Large intestine (tissue), 3 donors: ENCODE data around the gene KCNH2. TPM values are rescaled to one million over a fixed set of nuclear protein-coding genes. Genes with fewer than 3 reads are reported as not detected.
A peak's percentile ranks its signal among the peaks of the same experiment; 100 is the strongest.

ENCODE experiments used
- DNase-seq, 2 donors: peaks; one replicate each; pipeline versions ENCODE4 v3.0.0 to v3.0.0-alpha.2; 2013
- H3K27ac ChIP-seq: one replicate; pipeline ENCODE4 v1.5.1; 2013; ENCODE audit warnings: low read length
- H3K27me3 ChIP-seq: 2 replicates; pipeline ENCODE4 v1.6.1; 2013; ENCODE audit warnings: low read length; ENCODE audit not compliant: control insufficient read depth, insufficient read depth
- H3K36me3 ChIP-seq: 2 replicates; pipeline ENCODE4 v1.6.1; 2013; ENCODE audit warnings: low read length; ENCODE audit not compliant: control insufficient read depth, insufficient read depth
- H3K4me1 ChIP-seq: one replicate; pipeline ENCODE4 v1.6.1; 2013; ENCODE audit warnings: low read length; ENCODE audit not compliant: control insufficient read depth, insufficient read depth
- H3K4me3 ChIP-seq: one replicate; pipeline ENCODE4 v1.5.1; 2013; ENCODE audit warnings: low read length
- H3K9me3 ChIP-seq: one replicate; pipeline ENCODE4 v1.6.1; 2013; ENCODE audit warnings: mild to moderate bottlenecking, low read depth, low read length, moderate library complexity; ENCODE audit not compliant: control insufficient read depth
- WGBS: methylation state at CpG from one replicate; pipeline ENCODE4 v1.1.5; 2013; ENCODE audit warnings: low lambda C conversion rate; ENCODE audit not compliant: insufficient coverage; 5-methylcytosine and 5-hydroxymethylcytosine counted together
- polyA plus RNA-seq: library from polyadenylated mRNA; unstranded; fragments of 120-200 nt; gene quantifications from one replicate; pipeline ENCODE4 v1.2.1, GENCODE V29; 2013

KCNH2 gene
- polyA plus RNA-seq, 1 donor = 8.1 TPM

GRCh38 chr7:150996376-150997074, 18.4 kb upstream of the KCNH2 start:
- Histone ChIP-seq H3K4me1 (peaks cover 24% of the 10 kb centered on the region), H3K36me3 (no peaks in the 10 kb centered on the region), H3K27me3 (no peaks in the 10 kb centered on the region), H3K27ac (peak overlapping the region; percentile 51), H3K9me3 (no peaks in the 10 kb centered on the region), H3K4me3 (no peak overlapping the region)
- WGBS = no CpG with 5 or more reads among the region's 31 CpGs
- peak in 1 of 2 donors; percentile 75 for DNase-seq

- Histone ChIP-seq H3K9me3 (peaks cover 4% of the 10 kb centered on the region), H3K36me3 (no peaks in the 10 kb centered on the region), H3K27me3 (no peaks in the 10 kb centered on the region), H3K4me3 (no peak overlapping the region), H3K27ac (no peak overlapping the region), H3K4me1 (peaks cover 24% of the 10 kb centered on the region)
- no CpG with 5 or more reads among the region's 19 CpGs for WGBS
- DNase-seq = no peak
These were observed 16.9 kb upstream of the KCNH2 start for GRCh38 chr7:150994838-150995510.

GRCh38 chr7:150994141-150994837, 16.2 kb upstream of the KCNH2 start:
- Histone ChIP-seq H3K4me3 (no peak overlapping the region), H3K27ac (no peak overlapping the region), H3K36me3 (no peaks in the 10 kb centered on the region), H3K27me3 (no peaks in the 10 kb centered on the region), H3K4me1 (peaks cover 24% of the 10 kb centered on the region), H3K9me3 (peaks cover 10% of the 10 kb centered on the region)
- DNase-seq = peak in 1 of 2 donors; percentile 73
- no CpG with 5 or more reads among the region's 15 CpGs for WGBS

GRCh38 chr7:150993511-150993910, 15.4 kb upstream of the KCNH2 start:
- H3K4me3 ChIP-seq = no peak overlapping the region
- peaks cover 10% of the 10 kb centered on the region for H3K9me3 ChIP-seq
- H3K27ac ChIP-seq = no peak overlapping the region
- H3K36me3 ChIP-seq = no peaks in the 10 kb centered on the region
- H3K4me1 ChIP-seq = peaks cover 27% of the 10 kb centered on the region
- no peaks in the 10 kb centered on the region for H3K27me3 ChIP-seq
- DNase-seq = no peak
- no CpG with 5 or more reads among the region's 14 CpGs for WGBS

GRCh38 chr7:150992833-150993302, 14.7 kb upstream of the KCNH2 start:
- Histone ChIP-seq H3K27ac (no peak overlapping the region), H3K27me3 (no peaks in the 10 kb centered on the region), H3K4me1 (peaks cover 33% of the 10 kb centered on the region), H3K9me3 (peaks cover 10% of the 10 kb centered on the region), H3K36me3 (no peaks in the 10 kb centered on the region), H3K4me3 (no peak overlapping the region)
- DNase-seq = no peak
- no CpG with 5 or more reads among the region's 5 CpGs for WGBS

- DNase-seq = no peak
- H3K36me3 ChIP-seq = no peaks in the 10 kb centered on the region
- peaks cover 10% of the 10 kb centered on the region for H3K9me3 ChIP-seq
- no peak overlapping the region for H3K4me3 ChIP-seq
- H3K27ac ChIP-seq = no peak overlapping the region
- H3K27me3 ChIP-seq = no peaks in the 10 kb centered on the region
- no CpG with 5 or more reads among the region's 6 CpGs for WGBS
- peaks cover 26% of the 10 kb centered on the region for H3K4me1 ChIP-seq
These were observed 14.0 kb upstream of the KCNH2 start for GRCh38 chr7:150992051-150992640.

GRCh38 chr7:150990416-150991186, 12.5 kb upstream of the KCNH2 start, which contains the start of gene NOS3:
Gene NOS3, plus strand, starts transcription at chr7:150991017. Its CDS starts 2,787 bp downstream, at chr7:150993804.
- no peak within 1 kb of the TSS for H3K4me3 ChIP-seq
- 90% methylated on average over 2 of the region's 12 CpGs for WGBS
- no peaks in the 10 kb centered on the region for H3K36me3 ChIP-seq
- H3K27me3 ChIP-seq = no peaks in the 10 kb centered on the region
- peaks cover 10% of the 10 kb centered on the region for H3K9me3 ChIP-seq
- no peak for DNase-seq
- H3K27ac ChIP-seq = no peak within 1 kb of the TSS
- peaks cover 17% of the 10 kb centered on the region for H3K4me1 ChIP-seq

GRCh38 chr7:150989456-150989855, 11.3 kb upstream of the KCNH2 start:
- Histone ChIP-seq H3K27me3 (no peaks in the 10 kb centered on the region), H3K4me1 (peaks cover 12% of the 10 kb centered on the region), H3K27ac (peak overlapping the region; percentile 24), H3K9me3 (peaks cover 10% of the 10 kb centered on the region), H3K4me3 (no peak overlapping the region), H3K36me3 (no peaks in the 10 kb centered on the region)
- DNase-seq = no peak
- 75% methylated on average over 2 of the region's 7 CpGs for WGBS

- no CpG with 5 or more reads among the region's 31 CpGs for WGBS
- Histone ChIP-seq H3K4me3 (no peak overlapping the region), H3K4me1 (peaks cover 8% of the 10 kb centered on the region)
These were observed 10.4 kb upstream of the KCNH2 start for GRCh38 chr7:150988230-150989226.

More at GRCh38 chr7:150988230-150989226, 10.4 kb upstream of the KCNH2 start:
- Histone ChIP-seq H3K27me3 (no peaks in the 10 kb centered on the region), H3K36me3 (no peaks in the 10 kb centered on the region), H3K9me3 (peaks cover 10% of the 10 kb centered on the region), H3K27ac (peak overlapping the region; percentile 24)
- DNase-seq = peak; percentile 58 to 72
